Tibial artery (tissue), 4 donors: Measurements from ENCODE around the gene THAP5.

Source experiments
- DNase-seq, 2 donors: peaks; one replicate each; pipeline ENCODE4 v3.0.0-alpha.2; 2019
- H3K27ac ChIP-seq, 2 donors: fragments of 200-600 bp; sonication (generic) in 1 of 2; 1 replicate in 1 of 2; 2 replicates in 1 of 2; pipeline ENCODE4 v1.5.1; 2018 to 2019; ENCODE audit warnings: mild to moderate bottlenecking in 1 of 2
- H3K27me3 ChIP-seq, 2 donors: fragments of 200-600 bp; sonication (generic) in 1 of 2; one replicate each; pipeline versions ENCODE4 v1.5.1 to v1.6.0; 2016 to 2019
- H3K36me3 ChIP-seq, 3 donors: fragments of 200-600 bp; sonication (generic) in 2 of 3; one replicate each; pipeline ENCODE4 v1.5.1; 2016 to 2019; ENCODE audit warnings: mild to moderate bottlenecking in 2 of 3
- H3K4me1 ChIP-seq, 4 donors: fragments of 200-600 bp; sonication (generic) in 2 of 4; 1 replicate in 3 of 4; 2 replicates in 1 of 4; pipeline ENCODE4 v1.5.1; 2016 to 2019
- H3K4me3 ChIP-seq, 2 donors: fragments of 200-600 bp; sonication (generic) in 1 of 2; 1 replicate in 1 of 2; 2 replicates in 1 of 2; pipeline ENCODE4 v1.5.1; 2018 to 2019; ENCODE audit warnings: mild to moderate bottlenecking in 2 of 2
- H3K9me3 ChIP-seq, 3 donors: fragments of 200-600 bp; sonication (generic) in 1 of 3; one replicate each; pipeline ENCODE4 v1.5.1; 2016 to 2019
- intact Hi-C: fragments of 100-400 bp; cut with DNase I; formaldehyde crosslinking; loops from one replicate; pipeline ENCODE4 v1.15.0; 2023; ENCODE audit warnings: low total_unique reads
- TF ChIP-seq, protein P1 (sequence below), 2 experiments: fragments of 200-600 bp in 1 of 2; fragments of 450-650 bp in 1 of 2; IDR thresholded peaks; one replicate each; pipeline ENCODE4 v1.5.1; 2017 to 2019; ENCODE audit warnings: antibody characterized with exemption in 2 of 2, mild to moderate bottlenecking in 1 of 2, moderate library complexity in 1 of 2

The THAP5 gene

DNA sequence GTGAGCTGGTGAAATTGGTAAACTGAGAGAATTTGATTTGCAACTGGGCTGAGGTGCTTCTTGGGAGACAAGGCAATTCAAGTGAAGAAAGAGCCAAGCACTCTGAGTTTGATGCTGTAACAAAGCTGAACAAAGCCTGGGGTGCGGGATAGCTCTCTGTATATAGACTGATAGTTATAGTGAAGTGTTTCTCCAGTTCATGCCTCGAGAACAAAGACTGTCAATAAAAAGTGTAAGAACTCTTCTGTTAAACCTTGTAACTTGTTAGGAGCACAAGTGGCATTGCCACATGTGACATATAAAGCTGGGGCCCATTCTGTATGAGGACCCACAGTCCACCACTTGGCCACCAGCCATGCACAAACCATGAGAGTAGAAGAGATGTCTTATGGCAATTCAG, 32.3 kb downstream of the THAP5 start:
- no peak overlapping the region for H3K4me3 ChIP-seq
- no peak for DNase-seq
- no peaks in the 10 kb centered on the region for H3K9me3 ChIP-seq
- H3K36me3 ChIP-seq, result no peaks in the 10 kb centered on the region
- H3K27ac ChIP-seq, result no peak overlapping the region
- H3K27me3 ChIP-seq, result no peaks in the 10 kb centered on the region
- H3K4me1 ChIP-seq, result no peaks in the 10 kb centered on the region
- TF ChIP-seq, protein P1, sequence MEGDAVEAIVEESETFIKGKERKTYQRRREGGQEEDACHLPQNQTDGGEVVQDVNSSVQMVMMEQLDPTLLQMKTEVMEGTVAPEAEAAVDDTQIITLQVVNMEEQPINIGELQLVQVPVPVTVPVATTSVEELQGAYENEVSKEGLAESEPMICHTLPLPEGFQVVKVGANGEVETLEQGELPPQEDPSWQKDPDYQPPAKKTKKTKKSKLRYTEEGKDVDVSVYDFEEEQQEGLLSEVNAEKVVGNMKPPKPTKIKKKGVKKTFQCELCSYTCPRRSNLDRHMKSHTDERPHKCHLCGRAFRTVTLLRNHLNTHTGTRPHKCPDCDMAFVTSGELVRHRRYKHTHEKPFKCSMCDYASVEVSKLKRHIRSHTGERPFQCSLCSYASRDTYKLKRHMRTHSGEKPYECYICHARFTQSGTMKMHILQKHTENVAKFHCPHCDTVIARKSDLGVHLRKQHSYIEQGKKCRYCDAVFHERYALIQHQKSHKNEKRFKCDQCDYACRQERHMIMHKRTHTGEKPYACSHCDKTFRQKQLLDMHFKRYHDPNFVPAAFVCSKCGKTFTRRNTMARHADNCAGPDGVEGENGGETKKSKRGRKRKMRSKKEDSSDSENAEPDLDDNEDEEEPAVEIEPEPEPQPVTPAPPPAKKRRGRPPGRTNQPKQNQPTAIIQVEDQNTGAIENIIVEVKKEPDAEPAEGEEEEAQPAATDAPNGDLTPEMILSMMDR (IDR thresholded peaks at IDR 0.05), result no peak
- intact Hi-C loops, result no loop called here

DNA sequence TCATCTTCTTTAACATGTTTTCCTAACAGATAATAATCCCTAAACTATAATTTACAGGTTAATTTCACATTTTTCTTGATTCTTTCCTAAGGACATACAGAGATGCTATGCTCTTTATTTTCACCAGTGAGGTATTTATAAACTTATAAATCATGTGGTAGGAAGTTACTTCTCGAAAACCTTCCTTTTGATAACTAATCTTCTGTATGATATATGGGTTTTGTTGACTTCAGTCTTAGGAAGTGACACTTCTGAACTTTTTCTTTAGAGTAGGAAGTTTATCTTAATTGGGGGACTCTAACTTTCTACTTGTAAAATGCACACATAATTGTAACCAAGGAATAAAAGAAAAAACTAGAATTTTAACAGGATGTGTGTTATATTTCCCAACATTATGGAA, 33.8 kb downstream of the THAP5 start:
- Histone ChIP-seq H3K27me3 (no peaks in the 10 kb centered on the region), H3K4me1 (no peaks in the 10 kb centered on the region), H3K4me3 (no peak overlapping the region), H3K36me3 (no peaks in the 10 kb centered on the region), H3K27ac (no peak overlapping the region), H3K9me3 (no peaks in the 10 kb centered on the region)
- TF ChIP-seq, protein P1 (IDR thresholded peaks at IDR 0.05), result no peak
- no peak for DNase-seq
- intact Hi-C loops, result no loop called here

DNA sequence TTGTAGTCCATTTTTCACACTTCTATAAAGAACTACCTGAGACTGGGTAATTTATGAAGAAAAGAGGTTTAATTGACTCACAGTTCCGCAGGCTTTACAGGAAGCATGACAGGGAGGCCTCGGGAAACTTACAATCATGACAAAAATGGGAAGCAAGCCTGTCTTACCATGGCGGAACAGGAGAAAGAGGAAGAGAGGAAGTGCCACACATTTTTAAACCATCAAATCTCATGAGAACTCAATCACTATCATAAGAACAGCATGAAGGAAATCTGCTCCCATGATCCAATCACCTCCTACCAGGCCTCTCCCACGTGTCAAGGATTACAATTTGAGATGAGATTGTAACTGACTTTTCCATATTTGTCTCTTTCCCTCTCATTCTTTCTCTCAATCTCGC, 34.2 kb downstream of the THAP5 start:
- Histone ChIP-seq H3K27me3 (no peaks in the 10 kb centered on the region), H3K36me3 (no peaks in the 10 kb centered on the region), H3K9me3 (no peaks in the 10 kb centered on the region), H3K4me3 (no peak overlapping the region), H3K27ac (no peak overlapping the region), H3K4me1 (no peaks in the 10 kb centered on the region)
- intact Hi-C loops, result no loop called here
- TF ChIP-seq, protein P1 (IDR thresholded peaks at IDR 0.05), result no peak
- no peak for DNase-seq

DNA sequence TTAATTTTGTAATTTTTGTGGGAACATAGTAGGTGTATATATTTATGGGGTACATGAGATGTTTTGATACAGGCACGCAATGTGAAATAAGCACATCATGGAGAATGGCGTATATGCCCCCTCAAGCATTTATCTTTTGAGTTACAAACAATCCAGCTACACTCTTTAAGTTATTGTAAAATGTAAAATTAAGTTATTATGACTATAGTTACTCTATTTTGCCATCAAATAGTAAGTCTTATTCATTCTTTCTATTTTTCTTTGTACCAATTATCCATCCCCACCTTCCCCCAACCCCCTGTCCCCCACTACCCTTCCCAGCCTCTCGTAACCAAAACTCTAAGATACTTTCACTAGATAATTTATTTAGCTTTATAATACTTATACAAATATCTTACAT, 35.8 kb downstream of the THAP5 start:
- no peak for DNase-seq
- H3K27me3 ChIP-seq, result no peaks in the 10 kb centered on the region
- H3K4me3 ChIP-seq, result no peak overlapping the region
- no peaks in the 10 kb centered on the region for H3K36me3 ChIP-seq
- intact Hi-C loops, result no loop called here
- H3K4me1 ChIP-seq, result no peaks in the 10 kb centered on the region
- H3K27ac ChIP-seq, result no peak overlapping the region
- no peaks in the 10 kb centered on the region for H3K9me3 ChIP-seq
- TF ChIP-seq, protein P1 (IDR thresholded peaks at IDR 0.05), result no peak

DNA sequence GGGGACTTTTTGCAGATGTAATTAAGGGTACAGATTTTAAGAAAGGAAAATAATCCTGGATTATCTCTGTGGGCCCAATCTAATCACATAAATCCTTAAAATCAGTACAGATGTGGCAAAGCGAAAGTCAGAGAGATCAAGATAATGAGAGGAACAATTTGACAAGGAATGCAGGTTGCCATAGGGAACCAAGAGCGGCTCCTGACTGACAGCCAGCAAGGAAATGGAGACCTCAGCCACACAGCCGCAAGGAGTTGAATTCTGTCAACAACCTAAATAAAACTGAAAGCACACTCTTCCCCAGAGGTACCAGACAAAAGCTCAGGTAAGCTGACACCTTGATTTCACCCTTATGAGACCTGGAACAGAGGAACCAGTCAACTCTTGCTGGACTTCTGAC, 40.2 kb downstream of the THAP5 start:
- no peak for DNase-seq
- intact Hi-C loops, result no loop called here
- Histone ChIP-seq H3K27me3 (no peaks in the 10 kb centered on the region), H3K4me1 (peaks cover 5 to 15% (median 7%) of the 10 kb centered on the region in 4 donors), H3K4me3 (no peak overlapping the region), H3K36me3 (no peaks in the 10 kb centered on the region), H3K27ac (no peak overlapping the region), H3K9me3 (no peaks in the 10 kb centered on the region)
- TF ChIP-seq, protein P1 (IDR thresholded peaks at IDR 0.05), result no peak

DNA sequence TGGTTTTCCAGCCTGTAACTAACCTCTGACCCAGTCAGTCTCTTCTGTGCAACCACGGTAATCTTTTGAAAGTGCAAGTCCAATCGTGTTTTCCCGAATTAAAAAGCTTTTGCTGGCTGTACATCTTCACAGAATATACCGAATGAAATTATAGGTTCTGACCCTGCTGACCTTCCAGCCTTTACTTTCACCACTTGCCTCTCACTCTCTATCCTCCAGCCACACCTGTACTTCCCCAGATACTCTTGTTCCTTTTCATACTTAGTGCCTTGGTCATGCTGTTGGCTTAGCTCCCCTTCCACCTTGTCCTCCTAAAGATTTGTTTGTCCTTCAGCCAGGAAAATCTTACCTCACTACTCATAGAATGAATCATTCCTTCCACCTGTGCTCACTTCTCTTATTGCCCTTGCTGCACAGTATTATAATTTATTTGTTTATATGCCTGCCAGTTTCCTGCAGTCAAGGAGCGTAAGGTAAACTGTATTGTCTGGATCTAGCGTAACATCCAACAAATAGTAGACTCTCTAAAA, 41.3 kb downstream of the THAP5 start:
- H3K4me1 ChIP-seq, result peaks cover 9 to 26% (median 17%) of the 10 kb centered on the region in 4 donors
- H3K4me3 ChIP-seq, result no peak overlapping the region
- no peaks in the 10 kb centered on the region for H3K27me3 ChIP-seq
- TF ChIP-seq, protein P1 (IDR thresholded peaks at IDR 0.05), result no peak
- H3K27ac ChIP-seq, result no peak overlapping the region
- no peaks in the 10 kb centered on the region for H3K9me3 ChIP-seq
- intact Hi-C loops, result no loop called here
- H3K36me3 ChIP-seq, result no peaks in the 10 kb centered on the region
- DNase-seq, result no peak
